AG04450 (cell line): ENCODE results near the gene HYAL1. TPM values are rescaled to one million over a fixed set of nuclear protein-coding genes. Genes with fewer than 3 reads are reported as not detected.

Source experiments
- CTCF ChIA-PET: fragments of 300-600, 350-600 bp; formaldehyde crosslinking; extraction: SDS; loops from one replicate; lab custom pipeline; 2022; ENCODE audit warnings: antibody characterized with exemption, inconsistent platforms; lab: Charles Lee
- POLR2A ChIA-PET: fragments of 350-600 bp; formaldehyde crosslinking; extraction: SDS; loops from one replicate; lab custom pipeline; 2021; ENCODE audit warnings: antibody characterized with exemption, inconsistent platforms; lab: Yijun Ruan, JAX
- DNase-seq: peaks from one replicate; pipeline ENCODE4 v3.0.0-alpha.2; 2011; ENCODE audit warnings: low read depth, low spot score
- H3K27ac ChIP-seq: one replicate; pipeline ENCODE4 v1.5.1; 2012; ENCODE audit warnings: low read depth, low read length, control low read depth
- H3K27me3 ChIP-seq: one replicate; pipeline ENCODE4 v1.6.0; 2012; ENCODE audit warnings: low read length; ENCODE audit not compliant: control insufficient read depth, insufficient read depth
- H3K4me3 ChIP-seq: 2 replicates; pipeline ENCODE4 v1.5.1; 2011; ENCODE audit warnings: mild to moderate bottlenecking, low read depth, low read length, control low read depth
- H3K9me3 ChIP-seq: 2 replicates; pipeline ENCODE4 v1.5.1; 2012; ENCODE audit warnings: low read length; ENCODE audit not compliant: control insufficient read depth, insufficient read depth
- CTCF ChIP-seq: IDR thresholded peaks from 2 replicates; pipeline ENCODE4 v1.5.1; 2011; ENCODE audit warnings: low read depth, low read length, control low read depth, inconsistent platforms
- polyA plus RNA-seq: library from polyadenylated mRNA; depleted of rRNA; stranded (reverse); fragments of >200 nt; gene quantifications from 2 replicates; pipeline ENCODE4 v1.2.3, GENCODE V29; 2011

Gene HYAL1
- polyA plus RNA-seq, 1 experiment, result 0.32 TPM

GRCh38 chr3:50268703-50269451 lies 34.5 kb downstream of the HYAL1 start, which contains the start of gene SEMA3B:
Gene SEMA3B (plus strand): TSS chr3:50269147. CDS start chr3:50269241, 94 bp downstream.
- peak within 1 kb of the TSS; percentile 49 for H3K4me3 ChIP-seq
- ChIA-PET POLR2A (interaction anchor here (0.7 to 1.3 kb wide), 5 partner anchors 9 to 142 kb away, joined by 3 read pairs; partner anchors contain the start of gene GNAI2), CTCF (interaction anchor here (0.5 to 2.6 kb wide), 4 partner anchors 9 to 76 kb away, joined by 3 to 11 read pairs (median 7); no protein-coding TSS in a partner anchor)
- no peak for DNase-seq
- H3K27ac ChIP-seq, result peak within 1 kb of the TSS; percentile 52
- no peaks in the 10 kb centered on the region for H3K9me3 ChIP-seq
- H3K27me3 ChIP-seq, result no peaks in the 10 kb centered on the region
- TF ChIP-seq CTCF, result no peak

GRCh38 chr3:50268276-50268675 lies 35.1 kb downstream of the HYAL1 start:
- Histone ChIP-seq H3K27ac (no peak overlapping the region), H3K27me3 (no peaks in the 10 kb centered on the region), H3K4me3 (peak overlapping the region; percentile 49), H3K9me3 (no peaks in the 10 kb centered on the region)
- DNase-seq, result no peak
- no peak for TF ChIP-seq CTCF
- CTCF ChIA-PET, result interaction anchor here (0.5 to 0.8 kb wide), 2 partner anchors 9 to 40 kb away, joined by 3 to 6 read pairs; no protein-coding TSS in a partner anchor
- POLR2A ChIA-PET, result interaction anchor here (0.9 to 2.0 kb wide), 2 partner anchors 11 to 33 kb away, joined by 3 to 5 read pairs; partner anchors contain the start of genes GNAI2 and LSMEM2

GRCh38 chr3:50267280-50267913 lies 36.0 kb downstream of the HYAL1 start:
- CTCF ChIA-PET, result interaction anchor here (0.8 to 1.6 kb wide), 5 partner anchors 8 to 75 kb away, joined by 3 to 7 read pairs (median 3); no protein-coding TSS in a partner anchor
- no peak for DNase-seq
- TF ChIP-seq CTCF, result no peak
- no peak overlapping the region for H3K27ac ChIP-seq
- peak overlapping the region; percentile 49 for H3K4me3 ChIP-seq
- H3K9me3 ChIP-seq, result no peaks in the 10 kb centered on the region
- H3K27me3 ChIP-seq, result no peaks in the 10 kb centered on the region
- POLR2A ChIA-PET, result interaction anchor here (0.9 to 2.0 kb wide), 3 partner anchors 12 to 32 kb away, joined by 3 to 5 read pairs (median 3); partner anchors contain the start of genes GNAI2 and LSMEM2

- DNase-seq, result no peak
- TF ChIP-seq CTCF, result no peak
- ChIA-PET POLR2A (interaction anchor here (1.0 to 2.0 kb wide), 2 partner anchors 13 to 27 kb away, joined by 3 to 5 read pairs; partner anchors contain the start of gene LSMEM2), CTCF (interaction anchor here (0.9 to 1.6 kb wide), 4 partner anchors 10 to 74 kb away, joined by 3 to 7 read pairs (median 4); no protein-coding TSS in a partner anchor)
- H3K27me3 ChIP-seq, result no peaks in the 10 kb centered on the region
- H3K9me3 ChIP-seq, result no peaks in the 10 kb centered on the region
- H3K4me3 ChIP-seq, result peak overlapping the region; percentile 49
- peak overlapping the region; percentile 11 for H3K27ac ChIP-seq
These were observed 36.5 kb downstream of the HYAL1 start for GRCh38 chr3:50266836-50267235.
